Measurements from ENCODE around the gene MICU2.

Gene MICU2

DNA sequence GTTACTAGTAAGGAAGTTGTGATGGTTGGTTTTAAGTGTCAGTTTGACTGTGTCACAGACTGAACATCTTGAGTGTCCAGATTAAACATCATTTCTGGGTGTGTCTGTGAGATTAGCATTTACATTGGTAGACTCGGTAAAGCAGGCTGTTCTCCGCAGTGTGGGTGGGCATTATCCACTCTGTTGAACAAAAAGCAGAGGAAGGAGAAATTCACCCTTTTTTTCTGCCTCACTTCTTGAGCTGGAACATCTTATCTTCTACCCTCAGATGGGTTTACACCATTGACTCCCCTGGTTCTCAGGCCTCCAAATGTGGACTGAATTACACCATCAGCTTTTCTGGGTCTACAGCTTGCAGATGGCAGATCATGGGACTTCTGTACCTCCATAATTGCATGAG lies 81.1 kb downstream of the MICU2 start:
- Histone ChIP-seq H3K9me3 (ENCODE audit: low read length) (no peaks in the 10 kb centered on the region), H3K9ac (ENCODE audit: low read length) (no peak overlapping the region), H3K4me2 (ENCODE audit: low read length) (no peak overlapping the region), H3K9me2 (ENCODE audit: low read depth, low read length) (no peaks in the 10 kb centered on the region), H3K36me3 (ENCODE audit: insufficient read depth, low read length) (peaks cover 21% of the 10 kb centered on the region; the same call in 1 of the 2 replicates), H3K4me1 (ENCODE audit: insufficient read depth, low read length, severe bottlenecking) (no peaks in the 10 kb centered on the region), H3F3A (ENCODE audit: insufficient read depth, low read length) (no peaks in the 10 kb centered on the region), H3K4me3 (ENCODE audit: low read depth, low read length, poor library complexity, severe bottlenecking) (no peak overlapping the region), H3K27ac (ENCODE audit: low read depth, low read length, poor library complexity, severe bottlenecking) (no peak overlapping the region), H3K79me2 (ENCODE audit: insufficient read depth, low read length) (no peaks in the 10 kb centered on the region), H2AFZ (ENCODE audit: low read length) (no peak overlapping the region), H4K20me1 (ENCODE audit: insufficient read depth, low read length) (no peaks in the 10 kb centered on the region), H3K27me3 (ENCODE audit: insufficient read depth, low read length) (no peaks in the 10 kb centered on the region)
- no peak for TF ChIP-seq EZH2 (IDR thresholded peaks at IDR 0.05; ENCODE audit: borderline replicate concordance, low read length)
- TF ChIP-seq, protein P1, sequence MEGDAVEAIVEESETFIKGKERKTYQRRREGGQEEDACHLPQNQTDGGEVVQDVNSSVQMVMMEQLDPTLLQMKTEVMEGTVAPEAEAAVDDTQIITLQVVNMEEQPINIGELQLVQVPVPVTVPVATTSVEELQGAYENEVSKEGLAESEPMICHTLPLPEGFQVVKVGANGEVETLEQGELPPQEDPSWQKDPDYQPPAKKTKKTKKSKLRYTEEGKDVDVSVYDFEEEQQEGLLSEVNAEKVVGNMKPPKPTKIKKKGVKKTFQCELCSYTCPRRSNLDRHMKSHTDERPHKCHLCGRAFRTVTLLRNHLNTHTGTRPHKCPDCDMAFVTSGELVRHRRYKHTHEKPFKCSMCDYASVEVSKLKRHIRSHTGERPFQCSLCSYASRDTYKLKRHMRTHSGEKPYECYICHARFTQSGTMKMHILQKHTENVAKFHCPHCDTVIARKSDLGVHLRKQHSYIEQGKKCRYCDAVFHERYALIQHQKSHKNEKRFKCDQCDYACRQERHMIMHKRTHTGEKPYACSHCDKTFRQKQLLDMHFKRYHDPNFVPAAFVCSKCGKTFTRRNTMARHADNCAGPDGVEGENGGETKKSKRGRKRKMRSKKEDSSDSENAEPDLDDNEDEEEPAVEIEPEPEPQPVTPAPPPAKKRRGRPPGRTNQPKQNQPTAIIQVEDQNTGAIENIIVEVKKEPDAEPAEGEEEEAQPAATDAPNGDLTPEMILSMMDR (IDR thresholded peaks at IDR 0.05; ENCODE audit: low read length) = no peak

DNA sequence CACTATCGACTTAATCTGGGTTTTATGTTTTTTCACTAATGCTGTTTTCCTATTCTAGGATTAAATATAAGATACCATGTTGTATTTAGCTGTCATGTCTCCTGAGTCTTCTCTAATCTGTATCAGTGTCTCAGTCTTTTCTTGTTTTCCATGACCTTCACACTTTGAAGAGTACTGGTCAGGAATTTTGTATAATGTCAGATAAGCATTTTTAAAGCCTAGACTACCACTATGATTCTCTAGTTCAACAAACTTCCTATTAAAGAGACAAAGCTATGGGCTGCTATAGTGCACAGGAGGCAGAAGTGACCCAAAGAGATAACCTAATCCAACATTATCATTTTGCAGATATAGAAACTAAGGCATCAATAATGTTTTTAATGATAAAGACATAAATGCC lies 81.8 kb downstream of the MICU2 start:
- H2AFZ ChIP-seq (ENCODE audit: low read length) = no peak overlapping the region
- H3K9me2 ChIP-seq (ENCODE audit: low read depth, low read length) = no peaks in the 10 kb centered on the region
- H3K4me1 ChIP-seq (ENCODE audit: insufficient read depth, low read length, severe bottlenecking) = no peaks in the 10 kb centered on the region
- no peaks in the 10 kb centered on the region for H4K20me1 ChIP-seq (ENCODE audit: insufficient read depth, low read length)
- no peaks in the 10 kb centered on the region for H3K27me3 ChIP-seq (ENCODE audit: insufficient read depth, low read length)
- no peak for TF ChIP-seq EZH2 (IDR thresholded peaks at IDR 0.05; ENCODE audit: borderline replicate concordance, low read length)
- TF ChIP-seq, protein P1 (IDR thresholded peaks at IDR 0.05; ENCODE audit: low read length) = no peak
- no peak overlapping the region for H3K27ac ChIP-seq (ENCODE audit: low read depth, low read length, poor library complexity, severe bottlenecking)
- peaks cover 22% of the 10 kb centered on the region; the same call in 1 of the 2 replicates for H3K36me3 ChIP-seq (ENCODE audit: insufficient read depth, low read length)
- H3K79me2 ChIP-seq (ENCODE audit: insufficient read depth, low read length) = no peaks in the 10 kb centered on the region
- no peak overlapping the region for H3K4me3 ChIP-seq (ENCODE audit: low read depth, low read length, poor library complexity, severe bottlenecking)
- no peak overlapping the region for H3K4me2 ChIP-seq (ENCODE audit: low read length)
- no peak overlapping the region for H3K9ac ChIP-seq (ENCODE audit: low read length)
- H3F3A ChIP-seq (ENCODE audit: insufficient read depth, low read length) = no peaks in the 10 kb centered on the region
- no peaks in the 10 kb centered on the region for H3K9me3 ChIP-seq (ENCODE audit: low read length)

DNA sequence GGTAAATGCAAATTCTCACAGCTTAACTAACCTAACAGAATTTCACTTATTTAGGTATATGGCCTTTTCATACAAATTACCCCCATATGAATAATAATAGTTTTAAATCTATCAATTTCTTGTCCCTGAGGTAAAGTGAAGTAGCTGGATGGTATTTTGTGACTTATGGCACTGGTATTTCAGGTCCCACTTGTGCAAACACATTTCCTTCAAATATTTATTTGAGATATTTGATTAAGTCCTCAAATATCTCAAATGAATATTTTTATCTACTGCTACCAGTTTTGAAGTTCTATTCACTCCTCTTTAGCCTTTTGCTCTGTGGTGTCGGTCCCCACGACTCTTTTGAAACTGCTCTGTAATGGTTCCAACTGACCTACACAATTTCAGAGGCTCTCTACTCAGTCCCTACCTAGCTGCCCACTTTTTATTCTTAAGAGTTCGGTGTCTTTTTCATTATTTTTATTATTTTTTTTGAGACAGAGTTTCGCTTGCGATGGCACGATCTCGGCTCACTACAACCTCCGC lies 85.3 kb downstream of the MICU2 start:
- H3K9me3 ChIP-seq (ENCODE audit: low read length) = no peaks in the 10 kb centered on the region
- H3K27ac ChIP-seq (ENCODE audit: low read depth, low read length, poor library complexity, severe bottlenecking) = no peak overlapping the region
- H3K4me2 ChIP-seq (ENCODE audit: low read length) = no peak overlapping the region
- H3F3A ChIP-seq (ENCODE audit: insufficient read depth, low read length) = no peaks in the 10 kb centered on the region
- no peak overlapping the region for H2AFZ ChIP-seq (ENCODE audit: low read length)
- H3K4me1 ChIP-seq (ENCODE audit: insufficient read depth, low read length, severe bottlenecking) = no peaks in the 10 kb centered on the region
- H3K4me3 ChIP-seq (ENCODE audit: low read depth, low read length, poor library complexity, severe bottlenecking) = no peak overlapping the region
- H3K9me2 ChIP-seq (ENCODE audit: low read depth, low read length) = no peaks in the 10 kb centered on the region
- no peak overlapping the region for H3K9ac ChIP-seq (ENCODE audit: low read length)
- H4K20me1 ChIP-seq (ENCODE audit: insufficient read depth, low read length) = no peaks in the 10 kb centered on the region
- H3K27me3 ChIP-seq (ENCODE audit: insufficient read depth, low read length) = no peaks in the 10 kb centered on the region
- H3K79me2 ChIP-seq (ENCODE audit: insufficient read depth, low read length) = no peaks in the 10 kb centered on the region
- TF ChIP-seq, protein P1 (IDR thresholded peaks at IDR 0.05; ENCODE audit: low read length) = no peak
- no peak for TF ChIP-seq EZH2 (IDR thresholded peaks at IDR 0.05; ENCODE audit: borderline replicate concordance, low read length)
- H3K36me3 ChIP-seq (ENCODE audit: insufficient read depth, low read length) = peaks cover 20% of the 10 kb centered on the region; the same call in 1 of the 2 replicates
